Measurements from ENCODE around the gene CALML4.

- TF ChIP-seq EZH2 (IDR thresholded peaks at IDR 0.05; ENCODE audit: low read length) = no peak
- no peak for TF ChIP-seq CTCF (optimal IDR thresholded peaks at IDR 0.05 in 1 of 3, IDR thresholded peaks at IDR 0.05 in 1 of 3, conservative IDR thresholded peaks at IDR 0.05 in 1 of 3; ENCODE audit: extremely low read depth in 1 of 3, insufficient read depth in 2 of 3, low read length in 3 of 3)
These were observed 19.6 kb upstream of the CALML4 start for GRCh38 chr15:68224546-68225250.

Measured in keratinocyte (primary cell).